GM12892 (cell line): ENCODE results near the gene SRSF10.

Source experiments
- POLR2A ChIP-seq: IDR thresholded peaks from 2 replicates; pipeline ENCODE4 v1.6.1; 2011; ENCODE audit warnings: low read depth, low read length, control low read depth
- POLR2AphosphoS5 ChIP-seq: IDR thresholded peaks from 2 replicates; pipeline ENCODE4 v1.6.1; 2011; ENCODE audit warnings: low read depth, low read length, control low read depth
- TAF1 ChIP-seq: IDR thresholded peaks from 2 replicates; pipeline ENCODE4 v1.6.1; 2011; ENCODE audit warnings: low read depth, mild to moderate bottlenecking, control low read depth, low read length, borderline replicate concordance

DNA sequence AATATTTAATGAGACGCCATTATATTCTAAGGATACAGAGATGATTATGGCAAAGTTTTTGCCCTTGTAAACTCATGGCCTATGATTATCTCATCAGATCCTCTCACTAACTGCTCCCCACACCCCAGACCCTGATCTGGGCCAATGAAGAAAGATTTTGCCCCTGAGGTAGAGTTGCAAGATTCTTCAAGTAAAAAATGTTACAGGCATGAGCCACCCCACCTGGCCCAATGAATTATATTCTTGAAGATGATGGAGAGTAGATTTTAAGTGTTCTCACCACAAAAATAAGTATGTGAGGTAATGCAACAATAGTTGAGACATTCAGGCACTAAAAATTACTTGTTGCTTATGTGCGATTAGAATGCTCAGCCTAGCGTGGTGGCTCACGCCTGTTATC is 65.2 kb downstream of the SRSF10 start:
- TF ChIP-seq POLR2A (no peak), POLR2AphosphoS5 (no peak), TAF1 (no peak)
